Stimulated activated CD8-positive, alpha-beta memory T cell treated with anti-CD3 and anti-CD28 coated beads, Interleukin-12 subunit alpha, Interleukin-12 subunit beta, amount 100 ng/mL, for 24 hours (primary cell): ENCODE results near the gene RASIP1.

Experiments
- DNase-seq: peaks from one replicate; pipeline ENCODE4 v3.0.0-alpha.2; 2020; ENCODE audit errors: extremely low read depth

Gene RASIP1

DNA sequence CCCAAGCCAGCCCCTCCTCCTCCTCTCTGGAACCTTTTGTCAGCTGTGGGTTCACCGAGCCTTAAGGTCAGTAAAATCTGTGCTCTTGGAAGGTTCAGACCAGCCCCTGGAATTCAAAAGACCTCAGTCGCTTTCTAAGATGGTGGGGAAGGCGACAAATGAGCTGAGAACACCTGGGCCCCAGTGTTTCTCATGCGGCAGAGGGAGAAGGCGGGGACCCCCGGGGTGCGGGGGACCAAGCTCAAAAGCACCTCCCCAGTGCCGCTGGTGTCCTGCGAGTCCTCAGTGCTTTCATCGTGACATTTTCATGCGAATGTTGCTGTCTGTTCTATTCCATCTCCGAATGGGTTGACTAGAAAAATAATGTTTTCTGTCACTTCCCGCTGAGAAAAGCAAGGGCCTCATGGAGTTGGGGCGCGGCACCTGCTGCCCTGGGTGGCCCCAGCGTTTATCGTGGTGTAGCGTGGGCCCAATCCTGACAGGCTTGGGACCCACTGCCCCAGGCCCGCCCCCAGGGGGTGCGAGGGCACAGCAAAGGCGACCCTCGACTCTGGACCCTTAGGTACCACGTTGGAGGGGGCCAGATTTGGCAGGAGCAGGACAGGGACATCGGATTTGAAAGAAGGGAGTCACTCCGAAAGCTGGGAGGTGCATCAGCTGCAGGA is 66.8 kb downstream of the RASIP1 start:
- no peak for DNase-seq

DNA sequence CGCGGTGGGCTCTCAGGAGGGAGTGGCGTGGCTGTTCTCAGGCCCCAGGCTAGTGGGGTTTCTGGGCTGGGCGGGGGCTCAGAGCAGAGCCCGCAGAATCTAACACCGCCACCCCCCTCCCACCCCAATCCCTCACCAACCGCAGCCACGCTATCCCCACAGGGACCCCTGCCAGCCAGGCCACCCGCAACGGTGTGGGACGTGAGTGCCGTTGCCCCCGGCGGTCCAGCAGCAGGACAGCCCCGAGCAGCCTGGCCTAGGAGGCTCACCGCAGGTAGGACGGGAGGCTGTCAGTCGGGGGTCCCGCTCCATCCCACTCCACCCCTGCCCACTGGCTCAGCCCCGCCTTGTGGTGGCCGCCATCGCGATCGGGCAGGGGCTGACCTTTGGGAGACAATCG is 67.4 kb downstream of the RASIP1 start, which contains the start of gene NTN5:
Gene NTN5 (minus strand): TSS at position 24 of the 400 bp plus-strand sequence. CDS start 2,031 bp downstream, outside the sequence.
- DNase-seq: no peak

DNA sequence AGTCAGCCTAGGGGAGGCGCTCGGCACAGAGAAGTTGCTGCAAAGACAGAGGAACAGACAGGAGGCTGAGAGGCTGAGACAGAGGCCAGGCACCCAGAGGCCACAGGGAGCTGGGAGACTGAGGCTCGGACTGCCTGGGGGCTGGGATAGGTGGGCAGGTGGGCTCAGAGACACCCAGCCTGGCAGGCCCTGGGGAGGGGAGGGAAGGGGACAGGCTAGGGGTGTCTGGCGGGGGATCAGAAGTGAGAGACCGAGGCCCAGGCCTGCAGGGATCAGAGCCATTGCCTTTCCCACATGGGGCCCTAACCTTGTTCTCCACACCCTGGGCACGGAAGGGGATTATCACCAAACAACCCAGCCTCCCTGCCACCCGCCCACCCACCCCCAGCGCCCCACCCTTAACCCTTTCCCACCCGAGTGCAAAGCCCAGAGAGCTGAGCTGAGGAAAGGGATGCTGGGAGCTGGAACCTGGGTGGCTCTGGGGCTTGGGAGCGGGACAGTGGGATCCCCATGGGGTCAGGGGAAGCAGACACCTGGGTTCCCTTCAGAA is 68.9 kb downstream of the RASIP1 start:
- DNase-seq: no peak

DNA sequence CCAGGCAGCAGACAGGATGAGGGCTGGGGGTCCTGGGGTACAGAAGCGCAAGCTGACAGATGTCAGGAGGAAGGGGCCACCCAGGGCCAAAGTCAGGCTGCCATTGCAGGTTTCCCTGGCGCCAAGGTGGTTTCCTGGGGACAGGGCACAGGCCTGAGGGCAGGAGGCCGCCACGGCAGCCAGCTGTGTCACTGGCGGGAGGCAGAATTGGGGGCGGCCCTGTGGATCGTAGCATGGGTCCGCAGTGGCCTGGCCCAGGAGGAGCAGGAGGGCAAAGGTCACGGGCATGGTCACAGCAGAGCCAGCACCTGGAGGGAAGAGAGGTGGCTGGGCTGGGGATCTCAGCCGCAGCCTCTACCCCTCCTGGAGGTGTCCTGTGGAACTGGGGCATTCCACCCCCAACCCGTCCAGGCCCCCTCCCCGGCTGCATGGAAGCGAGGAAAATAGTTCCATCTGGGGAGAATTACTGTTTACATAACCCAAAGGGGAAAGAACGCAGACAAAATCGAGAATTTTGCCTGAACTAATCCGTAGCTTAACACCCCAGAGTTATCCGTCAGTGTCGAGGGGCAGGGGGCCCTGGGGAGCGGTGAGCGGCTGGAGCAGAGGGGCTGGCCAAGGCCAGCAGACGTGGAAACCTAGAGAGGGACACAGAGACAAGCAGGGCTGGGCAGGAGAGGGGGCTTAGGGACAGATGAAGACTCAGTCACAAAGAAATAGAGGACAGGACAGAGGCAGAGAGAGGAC is 69.5 kb downstream of the RASIP1 start:
- DNase-seq: no peak
